A549 (cell line): Measurements from ENCODE around the gene CHST13. TPM values are rescaled to one million over a fixed set of nuclear protein-coding genes. Genes with fewer than 3 reads are reported as not detected.

Source experiments
- ATAC-seq, 2 experiments: fragments of 200-7000 bp in 1 of 2; fragments of >200 bp in 1 of 2; cut with Nextera tagmentation in 1 of 2; cut with Tn5 transposase in 1 of 2; 3 replicates each; pipeline versions ENCODE4 v1.8.0 to v1.9.1; 2018 to 2020; ENCODE audit warnings: mild to moderate bottlenecking in 1 of 2, moderate library complexity in 1 of 2
- CTCF ChIA-PET: fragments of 300-600 bp; sonication (Branson Sonifier 250); formaldehyde crosslinking; extraction: SDS; loops from one replicate; lab custom pipeline; 2021; ENCODE audit warnings: antibody characterized with exemption, inconsistent platforms; lab: Yijun Ruan, JAX
- POLR2A ChIA-PET: fragments of 350-600 bp; formaldehyde crosslinking; extraction: SDS; loops from one replicate; lab custom pipeline; 2021; ENCODE audit warnings: antibody characterized with exemption, inconsistent platforms; lab: Yijun Ruan, JAX
- DNase-seq, 2 experiments: peaks; one replicate each; pipeline versions ENCODE4 v3.0.0 to v3.0.0-alpha.2; 2011 to 2016; ENCODE audit warnings: low read depth in 1 of 2, low spot score in 1 of 2
- FAIRE-seq: peaks from 2 replicates; lab custom pipeline; 2011; peaks lifted over from hg19 to GRCh38; lab: Jason Lieb, UNC
- H3K27ac ChIP-seq, 2 experiments: fragments of >200 bp; sonication (Bioruptor Twin); formaldehyde crosslinking; 3 replicates each; pipeline ENCODE4 v1.5.1; 2016 to 2017
- H3K4me1 ChIP-seq: fragments of >200 bp; sonication (Bioruptor Twin); formaldehyde crosslinking; 3 replicates; pipeline ENCODE4 v1.6.1; 2016
- H3K4me2 ChIP-seq: fragments of >200 bp; sonication (Bioruptor Twin); formaldehyde crosslinking; 3 replicates; pipeline ENCODE4 v1.6.1; 2016
- H3K4me3 ChIP-seq: fragments of >200 bp; sonication (Bioruptor Twin); formaldehyde crosslinking; 3 replicates; pipeline ENCODE4 v1.5.1; 2016
- H3K9me3 ChIP-seq: fragments of >200 bp; sonication (Bioruptor Twin); formaldehyde crosslinking; 3 replicates; pipeline ENCODE4 v1.6.1; 2016
- ATOH8 ChIP-seq: fragments of 250-450 bp; sonication (Bioruptor Pico); IDR thresholded peaks from 2 replicates; pipeline ENCODE4 v1.5.0; 2020; ENCODE audit warnings: low read depth, mild to moderate bottlenecking, moderate library complexity
- BCL3 ChIP-seq: fragments of >200 bp; sonication (Bioruptor Twin); formaldehyde crosslinking; IDR thresholded peaks from 3 replicates; pipeline ENCODE4 v1.6.1; 2016
- BHLHE40 ChIP-seq: IDR thresholded peaks from 2 replicates; pipeline ENCODE4 v1.6.1; 2012; ENCODE audit warnings: low read depth, low read length, inconsistent platforms
- CBX2 ChIP-seq: fragments of 200-600 bp; sonication (generic); IDR thresholded peaks from 2 replicates; pipeline ENCODE4 v1.6.1; 2016; ENCODE audit warnings: low read depth, mild to moderate bottlenecking, borderline replicate concordance
- ELK1 ChIP-seq: fragments of 150-350 bp; IDR thresholded peaks from 2 replicates; pipeline ENCODE4 v1.6.1; 2014; ENCODE audit warnings: low read depth, mild to moderate bottlenecking, low read length
- EP300 ChIP-seq, 2 experiments: fragments of >200 bp; sonication (Bioruptor Twin); formaldehyde crosslinking; IDR thresholded peaks; 2 replicates in 1 of 2; 3 replicates in 1 of 2; pipeline ENCODE4 v1.6.1; 2016 to 2017
- GATA3 ChIP-seq: IDR thresholded peaks from 2 replicates; pipeline ENCODE4 v1.6.1; 2012; ENCODE audit warnings: borderline replicate concordance
- HES2 ChIP-seq: fragments of >200 bp; sonication (Bioruptor Twin); formaldehyde crosslinking; IDR thresholded peaks from 2 replicates; pipeline ENCODE4 v1.6.1; 2016
- HEYL ChIP-seq: fragments of 250-450 bp; sonication (Bioruptor Pico); IDR thresholded peaks from 2 replicates; pipeline ENCODE4 v1.8.0; 2021; ENCODE audit warnings: mild to moderate bottlenecking, moderate library complexity
- HOXB13 ChIP-seq: fragments of 250-450 bp; sonication (Bioruptor Pico); IDR thresholded peaks from 2 replicates; pipeline ENCODE4 v1.5.0; 2020; ENCODE audit warnings: low read depth, mild to moderate bottlenecking, moderate library complexity
- JUNB ChIP-seq: fragments of >200 bp; sonication (Bioruptor Twin); formaldehyde crosslinking; IDR thresholded peaks from 2 replicates; pipeline ENCODE4 v1.6.1; 2016
- KDM1A ChIP-seq: fragments of 200-600 bp; sonication (generic); IDR thresholded peaks from 2 replicates; pipeline ENCODE4 v1.6.1; 2016; ENCODE audit warnings: low read depth, mild to moderate bottlenecking
- MYC ChIP-seq: IDR thresholded peaks from 2 replicates; pipeline ENCODE4 v1.6.1; 2012; ENCODE audit warnings: mild to moderate bottlenecking, inconsistent platforms, low read length, improper control_type of control experiment, borderline replicate concordance
- NR3C1 ChIP-seq: fragments of >200 bp; sonication (Bioruptor Twin); formaldehyde crosslinking; IDR thresholded peaks from 3 replicates; pipeline ENCODE4 v1.6.1; 2017
- PBX3 ChIP-seq: IDR thresholded peaks from 2 replicates; pipeline ENCODE4 v1.6.1; 2012
- POLR2A ChIP-seq: IDR thresholded peaks from 2 replicates; pipeline ENCODE4 v1.6.1; 2012; ENCODE audit warnings: mild to moderate bottlenecking, low read length
- POLR2AphosphoS2 ChIP-seq: conservative IDR thresholded peaks from 2 replicates; pipeline ENCODE4 v1.6.1; 2012; ENCODE audit warnings: low read length, improper control_type of control experiment, inconsistent platforms
- RARB ChIP-seq: fragments of 250-450 bp; sonication (Bioruptor Pico); IDR thresholded peaks from 2 replicates; pipeline ENCODE4 v1.8.0; 2021; ENCODE audit warnings: mild to moderate bottlenecking, moderate library complexity
- REST ChIP-seq: fragments of 200-600 bp; sonication (generic); IDR thresholded peaks from 2 replicates; pipeline ENCODE4 v1.6.1; 2016; ENCODE audit warnings: antibody characterized with exemption, mild to moderate bottlenecking, moderate library complexity
- SREBF2 ChIP-seq: fragments of 450-650 bp; IDR thresholded peaks from 2 replicates; pipeline ENCODE4 v1.6.1; 2014; ENCODE audit warnings: mild to moderate bottlenecking, moderate library complexity
- WGBS: methylation state at CpG from one replicate; pipeline ENCODE4 v1.1.6; 2017; ENCODE audit errors: missing lambda C conversion rate; 5-methylcytosine and 5-hydroxymethylcytosine counted together
- polyA plus RNA-seq, 4 experiments: library from polyadenylated mRNA; depleted of rRNA in 3 of 4; stranded (reverse); fragments of >200 nt; fragmentation: RNase III in 1 of 4; extraction: RNeasy Plus Mini Kit Qiagen cat#74134 plus additional on column Dnase treatment in 1 of 4; gene quantifications; 2 replicates in 3 of 4; 3 replicates in 1 of 4; pipeline ENCODE4 v1.2.3, GENCODE V29; 2011 to 2017

CHST13 gene
- polyA plus RNA-seq, 2 of the 4 experiments (the other 2 are of a cell fraction), result 0.30 to 0.59 TPM

- DNase-seq (no peak), FAIRE-seq (no peak), ATAC-seq (no peak)
- H3K9me3 ChIP-seq, result no peaks in the 10 kb centered on the region
- TF ChIP-seq SREBF2, result no peak
- no peak for TF ChIP-seq HOXB13
- no peak for TF ChIP-seq ELK1
- no peak for TF ChIP-seq MYC
- no peak for TF ChIP-seq CBX2
- no peak for TF ChIP-seq KDM1A
- no peak for TF ChIP-seq JUNB
- TF ChIP-seq NR3C1, result no peak
- no peak for TF ChIP-seq HEYL (CRISPR knock-in tag)
- TF ChIP-seq PBX3, result no peak
- no peak for TF ChIP-seq RARB
- TF ChIP-seq GATA3, result no peak
- TF ChIP-seq POLR2A, result no peak
- no peak for TF ChIP-seq EP300 (IDR thresholded peaks at IDR 0.05)
- TF ChIP-seq BHLHE40, result no peak
- TF ChIP-seq BCL3, result no peak
- no peak for TF ChIP-seq ATOH8 (CRISPR knock-in tag)
- TF ChIP-seq HES2, result no peak
- no peak for TF ChIP-seq REST
- no peak for TF ChIP-seq POLR2AphosphoS2
- no peak overlapping the region for H3K27ac ChIP-seq
- H3K4me1 ChIP-seq, result no peaks in the 10 kb centered on the region
- ChIA-PET CTCF (no interaction called here), POLR2A (no interaction called here)
- H3K4me3 ChIP-seq, result no peak overlapping the region
- 69% methylated on average over 16 of the region's 16 CpGs for WGBS
- H3K4me2 ChIP-seq, result no peak overlapping the region
Measured at GRCh38 chr3:126488886-126489569, 34.9 kb upstream of the CHST13 start.
